Natural killer cell (primary cell): Measurements from ENCODE around the gene TRMT2B. TPM values are rescaled to one million over a fixed set of nuclear protein-coding genes. Genes with fewer than 3 reads are reported as not detected.
"Not testable (repeated sequence)": the region's sequence is repeated elsewhere in the genome, so short reads cannot be mapped to it uniquely, and the experiment has no call there.

Experiments
- ATAC-seq, 3 donors: fragments of 150-1000 bp in 2 of 3; fragments of 200-7000 bp in 1 of 3; cut with Tn5 transposase; 1 replicate in 1 of 3; 2 replicates in 2 of 3; pipeline ENCODE4 v1.10.0; 2021; ENCODE audit warnings: mild to moderate bottlenecking in 2 of 3, moderate library complexity in 2 of 3
- DNase-seq, 2 donors: peaks; one replicate each; pipeline versions ENCODE4 v3.0.0 to v3.0.0-alpha.2; 2013 to 2021; ENCODE audit warnings: mixed read lengths in 1 of 2
- H3K27ac ChIP-seq: one replicate; pipeline ENCODE4 v1.5.1; 2013; ENCODE audit warnings: mild to moderate bottlenecking, low read length
- H3K27me3 ChIP-seq: one replicate; pipeline ENCODE4 v1.6.1; 2013; ENCODE audit warnings: low read length; ENCODE audit not compliant: control insufficient read depth, insufficient read depth
- H3K36me3 ChIP-seq: one replicate; pipeline ENCODE4 v1.6.1; 2013; ENCODE audit warnings: low read length; ENCODE audit not compliant: control insufficient read depth, insufficient read depth
- H3K4me1 ChIP-seq: one replicate; pipeline ENCODE4 v1.6.1; 2013; ENCODE audit warnings: low read length; ENCODE audit not compliant: control insufficient read depth, insufficient read depth
- H3K4me3 ChIP-seq: one replicate; pipeline ENCODE4 v1.5.1; 2013; ENCODE audit warnings: low read length
- H3K9me3 ChIP-seq: one replicate; pipeline ENCODE4 v1.6.1; 2013; ENCODE audit warnings: low read length; ENCODE audit not compliant: control insufficient read depth, insufficient read depth
- H3K27ac Mint-ChIP-seq, 2 donors: one replicate each; pipeline ENCODE4 v1.8.0; 2022; ENCODE audit warnings: mild to moderate bottlenecking in 2 of 2, mixed read lengths in 2 of 2, moderate library complexity in 1 of 2
- H3K27me3 Mint-ChIP-seq, 2 donors: one replicate each; pipeline ENCODE4 v1.8.0; 2022; ENCODE audit warnings: low read depth in 2 of 2, mixed read lengths in 2 of 2
- H3K36me3 Mint-ChIP-seq: one replicate; pipeline ENCODE4 v1.8.0; 2022; ENCODE audit warnings: mixed read lengths
- H3K4me1 Mint-ChIP-seq, 2 donors: one replicate each; pipeline ENCODE4 v1.8.0; 2022; ENCODE audit warnings: mixed read lengths in 2 of 2
- H3K4me3 Mint-ChIP-seq: one replicate; pipeline ENCODE4 v1.8.0; 2022; ENCODE audit warnings: mild to moderate bottlenecking, moderate library complexity, mixed read lengths
- H3K9me3 Mint-ChIP-seq, 2 donors: one replicate each; pipeline ENCODE4 v1.8.0; 2022; ENCODE audit warnings: mixed read lengths in 2 of 2
- CTCF ChIP-seq: fragments of 200-600 bp; IDR thresholded peaks from one replicate; pipeline ENCODE4 v1.8.0; 2022; ENCODE audit warnings: antibody characterized with exemption
- WGBS: methylation state at CpG from one replicate; pipeline ENCODE4 v1.1.7; 2013; ENCODE audit warnings: missing lambda C conversion rate; ENCODE audit not compliant: insufficient coverage; 5-methylcytosine and 5-hydroxymethylcytosine counted together
- intact Hi-C: fragments of 100-400 bp; cut with micrococcal nuclease; formaldehyde crosslinking; loops from one replicate; pipeline ENCODE4 v1.14.2; 2022
- total RNA-seq, 4 donors: library from RNA; stranded (reverse); fragments of 120-200 nt in 1 of 4; gene quantifications; one replicate each; pipeline versions ENCODE4 v1.2.3 to v1.2.4, GENCODE V29; 2013 to 2022

The TRMT2B gene
- total RNA-seq, 3 donors from 2014 or later (not counting 1 experiment from before 2014, with no cell fraction given): 31.2 to 37.1 (median 36.7) TPM

- Histone ChIP-seq H3K4me1 (no peaks in the 10 kb centered on the region), H3K27ac (no peak overlapping the region), H3K9me3 (no peaks in the 10 kb centered on the region), H3K4me3 (no peak overlapping the region), H3K27me3 (no peaks in the 10 kb centered on the region), H3K36me3 (peaks cover 32% of the 10 kb centered on the region)
- no peak for ATAC-seq
- WGBS: 100% methylated on average over 3 of the region's 3 CpGs
- DNase-seq: no peak
- intact Hi-C loops: no loop called here
- no peak for TF ChIP-seq CTCF
- no peaks in the 10 kb centered on the region for H3K9me3 Mint-ChIP-seq
- H3K4me1 Mint-ChIP-seq: no peaks in the 10 kb centered on the region
- no peak overlapping the region for H3K27ac Mint-ChIP-seq
- no peaks in the 10 kb centered on the region for H3K36me3 Mint-ChIP-seq
- no peaks in the 10 kb centered on the region for H3K27me3 Mint-ChIP-seq
- no peak overlapping the region for H3K4me3 Mint-ChIP-seq
Observed at GRCh38 chrX:101022020-101022419, 29.9 kb downstream of the TRMT2B start.

- intact Hi-C loops, H3K4me3 Mint-ChIP-seq, H3K36me3 Mint-ChIP-seq, ATAC-seq, H3K27ac Mint-ChIP-seq, H3K4me1 ChIP-seq, H3K9me3 Mint-ChIP-seq, H3K9me3 ChIP-seq, H3K4me3 ChIP-seq, H3K27me3 ChIP-seq, H3K4me1 Mint-ChIP-seq, H3K27me3 Mint-ChIP-seq, H3K27ac ChIP-seq, DNase-seq: not testable (repeated sequence)
- peaks cover 35% of the 10 kb centered on the region for H3K36me3 ChIP-seq
- no CpG with 5 or more reads among the region's 1 CpG for WGBS
Observed at GRCh38 chrX:101012031-101012430, 39.9 kb downstream of the TRMT2B start.

- H3K36me3 Mint-ChIP-seq: no peaks in the 10 kb centered on the region
Observed at GRCh38 chrX:101009090-101009489, 42.8 kb downstream of the TRMT2B start.

GRCh38 chrX:100999451-100999850, 52.5 kb downstream of the TRMT2B start:
- Mint-ChIP-seq H3K9me3 (no peaks in the 10 kb centered on the region), H3K4me1 (peaks cover 0 to 9% of the 10 kb centered on the region in 2 donors), H3K36me3 (no peaks in the 10 kb centered on the region), H3K27me3 (no peaks in the 10 kb centered on the region), H3K27ac (no peak overlapping the region), H3K4me3 (no peak overlapping the region)
- no peak for TF ChIP-seq CTCF
- intact Hi-C loops: no loop called here
- ATAC-seq (no peak), DNase-seq (no peak)
- WGBS: 100% methylated on average over 1 of the region's 2 CpGs
- H3K9me3 ChIP-seq: no peaks in the 10 kb centered on the region
- H3K4me3 ChIP-seq: no peak overlapping the region
- H3K4me1 ChIP-seq: no peaks in the 10 kb centered on the region
- no peak overlapping the region for H3K27ac ChIP-seq
- H3K27me3 ChIP-seq: no peaks in the 10 kb centered on the region
- H3K36me3 ChIP-seq: no peaks in the 10 kb centered on the region

More at GRCh38 chrX:101009090-101009489, 42.8 kb downstream of the TRMT2B start:
- Mint-ChIP-seq H3K27me3 (no peaks in the 10 kb centered on the region), H3K9me3 (no peaks in the 10 kb centered on the region), H3K4me3 (no peak overlapping the region), H3K4me1 (no peaks in the 10 kb centered on the region), H3K27ac (no peak overlapping the region)
- no peaks in the 10 kb centered on the region for H3K4me1 ChIP-seq
- ATAC-seq (no peak), DNase-seq (no peak)
- no peak for TF ChIP-seq CTCF
- no peak overlapping the region for H3K4me3 ChIP-seq
- H3K9me3 ChIP-seq: no peaks in the 10 kb centered on the region
- intact Hi-C loops: no loop called here
- peaks cover 25% of the 10 kb centered on the region for H3K36me3 ChIP-seq
- H3K27me3 ChIP-seq: no peaks in the 10 kb centered on the region
- H3K27ac ChIP-seq: no peak overlapping the region
